HCT116 (cell line): ENCODE results near the gene ZBTB21. TPM values are rescaled to one million over a fixed set of nuclear protein-coding genes. Genes with fewer than 3 reads are reported as not detected.

Source experiments
- ATAC-seq: fragments of 200-7000 bp; cut with Tn5 transposase; 2 replicates; pipeline ENCODE4 v1.9.1; 2020; ENCODE audit warnings: mild to moderate bottlenecking, moderate library complexity
- BruUV-seq: library from RNA; stranded (reverse); fragments of 400-500 nt; replicated peaks from 2 replicates; lab custom pipeline; 2021; lab: Mats Ljungman, UMichigan
- CTCF ChIA-PET: fragments of 300-600 bp; sonication (Branson Sonifier 250); formaldehyde crosslinking; loops from one replicate; lab custom pipeline; 2021; ENCODE audit warnings: antibody characterized with exemption; lab: Charles Lee
- POLR2A ChIA-PET: fragments of 300-600, 350-600 bp; sonication (Branson Sonifier 250); formaldehyde crosslinking; loops from one replicate; lab custom pipeline; 2021; ENCODE audit warnings: antibody characterized with exemption; lab: Charles Lee
- RAD21 ChIA-PET, 2 experiments: fragments of 300-600 bp; sonication (Branson Sonifier 250); formaldehyde crosslinking; loops; one replicate each; lab custom pipeline; 2023; ENCODE audit warnings: low total read pairs in 2 of 2; ENCODE audit not compliant: uncharacterized antibody in 2 of 2, unreplicated experiment in 2 of 2, low non-redundant PET in 1 of 2; lab: Charles Lee
- DNase-seq: peaks from one replicate; pipeline ENCODE4 v3.0.0-alpha.2; 2010; ENCODE audit warnings: low read depth, low spot score
- H2AFZ ChIP-seq: fragments of 200-600 bp; shearing (Covaris generic), sonication (generic); 2 replicates; pipeline ENCODE4 v1.6.1; 2017; ENCODE audit warnings: low read depth, mixed run types, mixed read lengths, antibody characterized with exemption, low read length; ENCODE audit not compliant: poor library complexity, severe bottlenecking
- H3K27ac ChIP-seq: 2 replicates; pipeline ENCODE4 v1.5.1; 2012; ENCODE audit warnings: low read depth, low read length
- H3K27me3 ChIP-seq: fragments of 200-600 bp; sonication (generic); 2 replicates; pipeline ENCODE4 v1.6.1; 2016; ENCODE audit warnings: mixed run types, low read length, mixed read lengths; ENCODE audit not compliant: insufficient read depth
- H3K36me3 ChIP-seq, 2 experiments: fragments of 200-500 bp in 1 of 2; fragments of 200-600 bp in 1 of 2; sonication (Bioruptor generic) in 1 of 2; sonication (generic) in 1 of 2; 2 replicates each; pipeline versions ENCODE4 v1.5.1 to v1.6.1; 2014 to 2016; ENCODE audit warnings: low read length in 2 of 2, inconsistent platforms in 1 of 2, mixed read lengths in 1 of 2, mixed run types in 1 of 2; ENCODE audit not compliant: insufficient read depth in 2 of 2, control insufficient read depth in 1 of 2
- H3K4me1 ChIP-seq, 2 experiments: fragments of 200-600 bp in 1 of 2; sonication (generic) in 1 of 2; 2 replicates each; pipeline versions ENCODE4 v1.5.1 to v1.6.1; 2012 to 2017; ENCODE audit warnings: low read length in 2 of 2, inconsistent platforms in 1 of 2, mild to moderate bottlenecking in 1 of 2, mixed read lengths in 1 of 2, mixed run types in 1 of 2, moderate library complexity in 1 of 2; ENCODE audit not compliant: insufficient read depth in 2 of 2, control insufficient read depth in 1 of 2
- H3K4me2 ChIP-seq: fragments of 200-600 bp; sonication (generic); 2 replicates; pipeline ENCODE4 v1.6.1; 2017; ENCODE audit warnings: mixed run types, low read length, mixed read lengths
- H3K4me3 ChIP-seq, 2 experiments: fragments of 200-600 bp in 1 of 2; sonication (generic) in 1 of 2; replicated peaks in 1 of 2; 2 replicates each; pipeline ENCODE4 v1.5.1; 2011 to 2016; ENCODE audit warnings: low read length in 2 of 2, control low read depth in 1 of 2, low read depth in 1 of 2, mild to moderate bottlenecking in 1 of 2, mixed read lengths in 1 of 2, mixed run types in 1 of 2
- H3K79me2 ChIP-seq: fragments of 200-600 bp; sonication (generic); 2 replicates; pipeline ENCODE4 v1.6.1; 2017; ENCODE audit warnings: mild to moderate bottlenecking, mixed run types, low read length, moderate library complexity, mixed read lengths; ENCODE audit not compliant: insufficient read depth
- H3K9ac ChIP-seq: fragments of 200-600 bp; sonication (generic); 2 replicates; pipeline ENCODE4 v1.6.1; 2016; ENCODE audit warnings: low read length, mixed read lengths
- H3K9me2 ChIP-seq: fragments of 200-600 bp; sonication (generic), shearing (Covaris generic); 2 replicates; pipeline ENCODE4 v1.6.1; 2017; ENCODE audit warnings: mixed run types, mild to moderate bottlenecking, moderate library complexity; ENCODE audit not compliant: insufficient read depth
- H3K9me3 ChIP-seq, 2 experiments: fragments of 200-500 bp in 1 of 2; fragments of 200-600 bp in 1 of 2; sonication (Bioruptor generic) in 1 of 2; sonication (generic) in 1 of 2; 2 replicates each; pipeline ENCODE4 v1.6.1; 2014 to 2017; ENCODE audit warnings: low read length in 2 of 2, mixed read lengths in 2 of 2, inconsistent platforms in 1 of 2, low read depth in 1 of 2, mild to moderate bottlenecking in 1 of 2, mixed run types in 1 of 2, moderate library complexity in 1 of 2; ENCODE audit not compliant: control insufficient read depth in 1 of 2, insufficient read depth in 1 of 2
- H4K20me1 ChIP-seq: fragments of 200-600 bp; sonication (generic), shearing (Covaris generic); 2 replicates; pipeline ENCODE4 v1.6.1; 2017; ENCODE audit warnings: mixed run types, mild to moderate bottlenecking, moderate library complexity; ENCODE audit not compliant: insufficient read depth
- ATF3 ChIP-seq: IDR thresholded peaks from 2 replicates; pipeline ENCODE4 v1.6.1; 2012
- CBX3 ChIP-seq: IDR thresholded peaks from 2 replicates; pipeline ENCODE4 v1.6.1; 2012; ENCODE audit warnings: low read depth
- CEBPB ChIP-seq: IDR thresholded peaks from 2 replicates; pipeline ENCODE4 v1.6.1; 2012; ENCODE audit warnings: low read depth
- CTCF ChIP-seq, 3 experiments: fragments of 200-600 bp in 1 of 3; sonication (generic) in 1 of 3; IDR thresholded peaks in 2 of 3; conservative IDR thresholded peaks in 1 of 3; 2 replicates each; pipeline ENCODE4 v1.5.1; 2012 to 2017; ENCODE audit warnings: low read depth in 2 of 3, low read length in 2 of 3, antibody characterized with exemption in 1 of 3, borderline replicate concordance in 1 of 3, control low read depth in 1 of 3, mild to moderate bottlenecking in 1 of 3, mixed read lengths in 1 of 3, mixed run types in 1 of 3, moderate library complexity in 1 of 3; ENCODE audit not compliant: insufficient read depth in 1 of 3
- EGR1 ChIP-seq: IDR thresholded peaks from 2 replicates; pipeline ENCODE4 v1.6.1; 2012; ENCODE audit warnings: low read depth
- ELF1 ChIP-seq: IDR thresholded peaks from 2 replicates; pipeline ENCODE4 v1.6.1; 2012; ENCODE audit warnings: low read depth, borderline replicate concordance
- EZH2 ChIP-seq: fragments of 200-600 bp; sonication (generic); IDR thresholded peaks from 2 replicates; pipeline ENCODE4 v1.6.1; 2017; ENCODE audit warnings: antibody characterized with exemption, mixed run types
- EZH2phosphoT487 ChIP-seq: fragments of 200-600 bp; IDR thresholded peaks from 2 replicates; pipeline ENCODE4 v1.6.1; 2018; ENCODE audit warnings: antibody characterized with exemption, borderline replicate concordance
- FOSL1 ChIP-seq: IDR thresholded peaks from 2 replicates; pipeline ENCODE4 v1.6.1; 2012; ENCODE audit warnings: low read depth
- JUND ChIP-seq: IDR thresholded peaks from 2 replicates; pipeline ENCODE4 v1.6.1; 2012
- MAX ChIP-seq: IDR thresholded peaks from 2 replicates; pipeline ENCODE4 v1.6.1; 2012
- POLR2A ChIP-seq: IDR thresholded peaks from 2 replicates; pipeline ENCODE4 v1.7.0; 2011; ENCODE audit warnings: borderline replicate concordance; ENCODE audit not compliant: insufficient read depth, insufficient read length; ENCODE audit errors: extremely low read depth
- POLR2AphosphoS5 ChIP-seq: IDR thresholded peaks from 2 replicates; pipeline ENCODE4 v1.6.1; 2011; ENCODE audit warnings: mild to moderate bottlenecking, low read depth, low read length, moderate library complexity
- RAD21 ChIP-seq: IDR thresholded peaks from 2 replicates; pipeline ENCODE4 v1.6.1; 2012; ENCODE audit warnings: low read depth, mild to moderate bottlenecking
- SP1 ChIP-seq: IDR thresholded peaks from 2 replicates; pipeline ENCODE4 v1.6.1; 2012; ENCODE audit warnings: low read depth
- SRF ChIP-seq: IDR thresholded peaks from 2 replicates; pipeline ENCODE4 v1.6.1; 2012; ENCODE audit warnings: low read depth
- TCF7L2 ChIP-seq: IDR thresholded peaks from 2 replicates; pipeline ENCODE4 v1.7.0; 2011; ENCODE audit warnings: borderline replicate concordance, inconsistent platforms; ENCODE audit not compliant: insufficient read depth, insufficient read length; ENCODE audit errors: extremely low read depth
- ZBTB33 ChIP-seq: IDR thresholded peaks from 2 replicates; pipeline ENCODE4 v1.6.1; 2011; ENCODE audit warnings: mild to moderate bottlenecking, low read length, moderate library complexity; ENCODE audit not compliant: insufficient replicate concordance; ENCODE audit errors: extremely low read depth
- ZFX ChIP-seq: fragments of 450-650 bp; IDR thresholded peaks from 2 replicates; pipeline ENCODE4 v1.6.1; 2017
- ZNF274 ChIP-seq: fragments of 200-500 bp; sonication (Bioruptor generic); IDR thresholded peaks from 2 replicates; pipeline ENCODE4 v1.6.1; 2014; ENCODE audit warnings: mild to moderate bottlenecking, low read depth, low read length, inconsistent platforms
- intact Hi-C: fragments of 100-400 bp; cut with micrococcal nuclease; formaldehyde crosslinking; loops from 2 replicates; pipeline ENCODE4 v1.10.0; 2022
- total RNA-seq: library from RNA; stranded (reverse); gene quantifications from one replicate; pipeline ENCODE4 v1.2.1, GENCODE V29; 2021; ENCODE audit not compliant: unreplicated experiment

Gene ZBTB21
- total RNA-seq, 1 experiment from 2014 or later = 28.7 TPM

- peaks cover 6% of the 10 kb centered on the region for H3K79me2 ChIP-seq
- no peaks in the 10 kb centered on the region for H4K20me1 ChIP-seq
- DNase-seq (no peak), ATAC-seq (no peak)
- ChIA-PET RAD21 (no interaction called here), CTCF (no interaction called here), POLR2A (no interaction called here)
- intact Hi-C loops = no loop called here
- no peak overlapping the region for H3K4me3 ChIP-seq
- H3K9me2 ChIP-seq = no peaks in the 10 kb centered on the region
- H3K4me2 ChIP-seq = no peak overlapping the region
- no peaks in the 10 kb centered on the region for H3K9me3 ChIP-seq
- H3K27me3 ChIP-seq = no peaks in the 10 kb centered on the region
- peaks cover 4 to 6% of the 10 kb centered on the region in 2 experiments; a peak in 3 of 4 replicates for H3K4me1 ChIP-seq
- H3K27ac ChIP-seq = no peak overlapping the region
- TF ChIP-seq JUND (no peak), ZNF274 (no peak), SP1 (no peak), ELF1 (no peak), SRF (no peak), CBX3 (no peak), FOSL1 (no peak), ATF3 (no peak), TCF7L2 (no peak), POLR2A (no peak), RAD21 (no peak), CEBPB (no peak), ZBTB33 (no peak), POLR2AphosphoS5 (no peak), CTCF (IDR thresholded peaks at IDR 0.05 in 2 of 3, conservative IDR thresholded peaks at IDR 0.05 in 1 of 3; ENCODE audit: borderline replicate concordance in 1 of 3, insufficient read depth in 1 of 3, low read depth in 2 of 3, low read length in 2 of 3) (no peak), ZFX (no peak), EZH2phosphoT487 (no peak), EGR1 (no peak), EZH2 (no peak), MAX (no peak)
- H2AFZ ChIP-seq = no peak overlapping the region
- no TSS peak for BruUV-seq
- H3K36me3 ChIP-seq = no peaks in the 10 kb centered on the region
- no peak overlapping the region for H3K9ac ChIP-seq
These were observed 3.8 kb upstream of the ZBTB21 start for GRCh38 chr21:42013931-42014330.
